Type B pancreatic cell (in vitro differentiated cells): Measurements from ENCODE around the gene CP. TPM values are rescaled to one million over a fixed set of nuclear protein-coding genes. Genes with fewer than 3 reads are reported as not detected.
"Not testable (repeated sequence)": the region's sequence is repeated elsewhere in the genome, so short reads cannot be mapped to it uniquely, and the experiment has no call there.

ENCODE experiments used
- DNase-seq: peaks from one replicate; pipeline ENCODE4 v3.0.0; 2021; ENCODE audit warnings: mixed read lengths; ENCODE audit not compliant: unreplicated experiment; ENCODE audit errors: extremely low spot score
- H3K27ac Mint-ChIP-seq: 2 replicates; pipeline ENCODE4 v1.8.0; 2021; ENCODE audit warnings: mild to moderate bottlenecking, mixed read lengths
- H3K27me3 Mint-ChIP-seq: 2 replicates; pipeline ENCODE4 v1.8.0; 2021; ENCODE audit warnings: mixed read lengths
- H3K36me3 Mint-ChIP-seq: 2 replicates; pipeline ENCODE4 v1.8.0; 2021; ENCODE audit warnings: mixed read lengths
- H3K4me1 Mint-ChIP-seq: one replicate; pipeline ENCODE4 v1.8.0; 2021; ENCODE audit warnings: mixed read lengths; ENCODE audit not compliant: unreplicated experiment
- H3K4me3 Mint-ChIP-seq: 2 replicates; pipeline ENCODE4 v1.8.0; 2021; ENCODE audit warnings: mild to moderate bottlenecking, mixed read lengths
- H3K9me3 Mint-ChIP-seq: 2 replicates; pipeline ENCODE4 v1.8.0; 2021; ENCODE audit warnings: mixed read lengths
- total RNA-seq: library from RNA; stranded (reverse); gene quantifications from 2 replicates; pipeline ENCODE4 v1.2.1, GENCODE V29; 2021; ENCODE audit warnings: low replicate concordance
- TF ChIP-seq, protein P1 (sequence below): fragments of 200-600 bp; sonication (generic); conservative IDR thresholded peaks from 2 replicates; pipeline ENCODE4 v1.5.0; 2021; ENCODE audit warnings: antibody characterized with exemption, mild to moderate bottlenecking

Gene CP
- total RNA-seq, 1 donor from 2014 or later, result 4.0 TPM

DNA sequence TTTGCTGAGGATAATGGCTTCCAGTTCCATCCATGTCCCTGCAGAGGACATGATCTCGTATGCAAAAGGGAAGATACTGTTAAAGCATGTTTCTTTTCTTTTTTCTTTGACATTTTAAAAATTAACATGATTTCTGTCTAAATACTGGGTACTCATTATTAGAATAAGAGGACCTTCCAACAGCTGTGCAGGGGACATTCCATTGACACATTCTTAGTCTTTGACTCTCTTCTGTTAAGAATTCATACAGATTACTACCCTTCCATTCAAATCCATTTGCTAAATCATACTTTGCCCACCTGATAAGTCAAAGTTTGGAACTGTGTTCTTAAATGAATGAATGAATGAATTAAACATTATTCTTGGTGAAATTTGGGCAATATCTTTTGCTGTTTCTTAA lies 5.1 kb upstream of the CP start:
- peaks cover 3% of the 10 kb centered on the region for H3K9me3 Mint-ChIP-seq
- H3K36me3 Mint-ChIP-seq, result no peaks in the 10 kb centered on the region
- no peak overlapping the region for H3K27ac Mint-ChIP-seq
- TF ChIP-seq, protein P1, sequence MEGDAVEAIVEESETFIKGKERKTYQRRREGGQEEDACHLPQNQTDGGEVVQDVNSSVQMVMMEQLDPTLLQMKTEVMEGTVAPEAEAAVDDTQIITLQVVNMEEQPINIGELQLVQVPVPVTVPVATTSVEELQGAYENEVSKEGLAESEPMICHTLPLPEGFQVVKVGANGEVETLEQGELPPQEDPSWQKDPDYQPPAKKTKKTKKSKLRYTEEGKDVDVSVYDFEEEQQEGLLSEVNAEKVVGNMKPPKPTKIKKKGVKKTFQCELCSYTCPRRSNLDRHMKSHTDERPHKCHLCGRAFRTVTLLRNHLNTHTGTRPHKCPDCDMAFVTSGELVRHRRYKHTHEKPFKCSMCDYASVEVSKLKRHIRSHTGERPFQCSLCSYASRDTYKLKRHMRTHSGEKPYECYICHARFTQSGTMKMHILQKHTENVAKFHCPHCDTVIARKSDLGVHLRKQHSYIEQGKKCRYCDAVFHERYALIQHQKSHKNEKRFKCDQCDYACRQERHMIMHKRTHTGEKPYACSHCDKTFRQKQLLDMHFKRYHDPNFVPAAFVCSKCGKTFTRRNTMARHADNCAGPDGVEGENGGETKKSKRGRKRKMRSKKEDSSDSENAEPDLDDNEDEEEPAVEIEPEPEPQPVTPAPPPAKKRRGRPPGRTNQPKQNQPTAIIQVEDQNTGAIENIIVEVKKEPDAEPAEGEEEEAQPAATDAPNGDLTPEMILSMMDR, result no peak
- no peak overlapping the region for H3K4me3 Mint-ChIP-seq
- H3K27me3 Mint-ChIP-seq, result no peaks in the 10 kb centered on the region
- peaks cover 31% of the 10 kb centered on the region for H3K4me1 Mint-ChIP-seq
- no peak for DNase-seq

DNA sequence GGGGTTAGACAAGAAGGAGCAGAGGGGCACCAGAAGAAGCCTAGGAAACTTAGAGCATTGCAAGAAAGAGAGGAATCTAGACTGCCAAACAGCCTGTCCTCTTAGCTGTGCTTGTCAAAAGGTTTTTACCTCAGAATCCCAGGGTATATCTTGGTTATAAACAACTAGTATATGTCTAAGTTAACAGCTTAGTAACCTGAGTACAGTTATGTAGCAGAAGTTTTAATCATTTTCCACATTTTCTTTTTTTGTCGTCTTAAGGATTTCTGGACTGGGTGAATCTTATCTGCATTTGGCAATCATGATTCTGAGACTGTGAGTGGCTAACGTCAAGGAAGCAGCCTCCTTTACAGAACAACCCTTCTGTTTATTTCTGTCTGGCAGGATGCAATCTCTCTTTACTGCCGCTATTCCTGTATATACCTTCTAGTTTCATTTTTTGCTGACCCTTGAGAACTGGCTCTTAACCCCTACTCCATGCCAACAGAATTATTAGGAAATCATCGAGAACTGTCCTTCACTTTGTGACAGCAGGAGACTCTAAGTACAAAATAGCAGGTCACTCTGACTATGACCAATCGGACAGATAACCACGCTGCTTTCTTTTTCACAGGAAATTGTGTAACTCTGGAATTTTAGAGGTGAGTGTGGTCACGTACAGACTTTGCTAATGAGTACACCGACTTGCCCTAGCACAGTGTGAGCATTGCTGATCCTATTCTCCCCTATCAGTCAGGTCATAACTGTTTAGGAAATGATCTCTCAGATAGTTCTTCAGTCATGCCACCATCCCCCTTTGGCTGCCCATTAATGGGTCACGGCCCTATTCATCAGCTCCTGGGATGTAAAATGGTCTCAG lies 3.3 kb upstream of the CP start:
- peak overlapping the region; percentile 68 for H3K27ac Mint-ChIP-seq
- no peaks in the 10 kb centered on the region for H3K27me3 Mint-ChIP-seq
- peaks cover 26% of the 10 kb centered on the region for H3K4me1 Mint-ChIP-seq
- DNase-seq, result no peak
- no peaks in the 10 kb centered on the region for H3K36me3 Mint-ChIP-seq
- TF ChIP-seq, protein P1, result no peak
- H3K9me3 Mint-ChIP-seq, result no peaks in the 10 kb centered on the region
- H3K4me3 Mint-ChIP-seq, result peak overlapping the region; percentile 78

DNA sequence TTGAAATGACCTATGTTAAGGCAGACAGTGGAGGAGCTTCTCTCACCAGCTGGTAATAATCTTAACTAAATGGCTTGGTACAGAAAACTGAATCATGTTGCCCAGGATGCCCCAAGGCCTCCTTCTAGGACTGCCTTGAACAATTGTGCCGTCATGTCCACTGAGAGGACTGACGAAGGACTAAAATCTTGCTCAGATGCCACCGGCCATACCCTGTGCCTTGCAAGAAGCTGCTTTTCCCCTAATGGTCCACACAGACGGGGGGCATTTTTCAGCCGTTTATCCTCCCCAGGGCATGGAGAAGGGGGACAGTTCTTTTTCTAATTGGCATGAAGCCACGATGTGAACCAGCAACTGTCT lies 1.8 kb upstream of the CP start:
- no peaks in the 10 kb centered on the region for H3K9me3 Mint-ChIP-seq
- DNase-seq, result no peak
- no peaks in the 10 kb centered on the region for H3K27me3 Mint-ChIP-seq
- no peak overlapping the region for H3K27ac Mint-ChIP-seq
- TF ChIP-seq, protein P1, result no peak
- H3K36me3 Mint-ChIP-seq, result no peaks in the 10 kb centered on the region
- H3K4me1 Mint-ChIP-seq, result peaks cover 26% of the 10 kb centered on the region
- H3K4me3 Mint-ChIP-seq, result no peak overlapping the region

DNA sequence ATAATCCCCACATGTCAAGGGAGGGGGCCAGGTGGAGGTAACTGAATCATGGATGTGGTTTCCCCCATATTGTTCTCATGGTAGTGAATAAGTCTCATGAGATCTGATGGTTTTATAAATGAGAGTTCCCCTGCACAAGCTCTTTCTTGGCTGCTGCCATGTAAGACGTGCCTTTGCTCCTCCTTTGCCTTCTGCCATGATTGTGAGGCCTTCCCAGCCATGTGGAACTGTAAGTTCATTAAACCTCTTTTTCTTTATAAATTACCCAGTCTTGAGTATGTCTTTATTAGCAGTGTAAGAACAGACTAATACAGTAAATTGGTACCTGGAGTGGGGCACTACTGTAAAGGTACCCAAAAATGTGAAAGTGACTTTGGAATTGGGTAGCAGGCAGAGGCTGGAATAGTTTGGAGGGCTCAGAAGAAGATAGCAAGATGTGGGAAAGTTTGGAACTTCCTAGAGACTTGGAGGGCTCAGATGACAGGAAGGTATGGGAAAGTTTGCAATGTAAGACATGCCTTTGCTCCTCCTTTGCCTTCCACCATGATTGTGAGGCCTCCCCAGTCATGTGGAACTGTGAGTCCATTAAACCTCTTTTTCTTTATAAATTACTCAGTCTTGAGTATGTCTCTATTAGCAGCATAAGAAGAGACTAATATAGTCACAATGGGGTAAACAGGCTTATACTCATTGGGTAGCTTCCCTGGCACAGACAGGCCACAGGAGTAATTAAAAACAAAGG lies 2.1 kb downstream of the CP start:
- not testable (repeated sequence) for DNase-seq, H3K36me3 Mint-ChIP-seq, H3K27ac Mint-ChIP-seq, H3K27me3 Mint-ChIP-seq, H3K4me3 Mint-ChIP-seq, H3K9me3 Mint-ChIP-seq
- peaks cover 26% of the 10 kb centered on the region for H3K4me1 Mint-ChIP-seq

DNA sequence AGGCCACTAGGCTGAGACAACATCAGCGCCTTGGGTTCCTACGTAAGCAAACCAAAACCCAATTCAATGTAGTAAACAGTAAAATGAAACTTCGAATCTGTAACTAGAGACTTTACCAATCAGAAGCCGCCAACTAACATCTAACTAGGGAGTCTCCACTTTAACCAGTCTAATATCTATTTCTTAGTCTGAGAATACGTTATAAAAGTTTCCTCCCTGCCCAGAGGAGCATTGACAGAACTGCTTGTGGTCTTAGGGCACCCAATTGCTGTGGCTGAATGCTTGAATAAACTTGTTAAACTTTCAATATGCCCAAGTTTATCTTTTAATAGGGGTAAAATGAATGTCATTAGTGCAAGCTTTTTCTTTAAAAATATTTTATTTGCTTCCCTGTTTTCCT lies 4.3 kb downstream of the CP start:
- Mint-ChIP-seq H3K27ac (no peak overlapping the region), H3K27me3 (no peaks in the 10 kb centered on the region), H3K4me1 (peaks cover 28% of the 10 kb centered on the region), H3K4me3 (no peak overlapping the region), H3K36me3 (no peaks in the 10 kb centered on the region), H3K9me3 (no peaks in the 10 kb centered on the region)
- TF ChIP-seq, protein P1, result no peak
- no peak for DNase-seq
